Testis (tissue), 2 donors: Measurements from ENCODE around the gene PIEZO2.

Experiments used
- POLR2A ChIP-seq: fragments of 450-650 bp; IDR thresholded peaks from one replicate; pipeline ENCODE4 v1.6.1; 2017; ENCODE audit warnings: antibody characterized with exemption, mild to moderate bottlenecking, moderate library complexity
- TF ChIP-seq, protein P1 (sequence below), 3 experiments: fragments of 450-650 bp in 2 of 3; fragments of 200-600 bp in 1 of 3; sonication (generic) in 1 of 3; IDR thresholded peaks; one replicate each; pipeline ENCODE4 v1.5.1; 2016 to 2019; ENCODE audit warnings: antibody characterized with exemption in 3 of 3, mild to moderate bottlenecking in 2 of 3, moderate library complexity in 1 of 3

DNA sequence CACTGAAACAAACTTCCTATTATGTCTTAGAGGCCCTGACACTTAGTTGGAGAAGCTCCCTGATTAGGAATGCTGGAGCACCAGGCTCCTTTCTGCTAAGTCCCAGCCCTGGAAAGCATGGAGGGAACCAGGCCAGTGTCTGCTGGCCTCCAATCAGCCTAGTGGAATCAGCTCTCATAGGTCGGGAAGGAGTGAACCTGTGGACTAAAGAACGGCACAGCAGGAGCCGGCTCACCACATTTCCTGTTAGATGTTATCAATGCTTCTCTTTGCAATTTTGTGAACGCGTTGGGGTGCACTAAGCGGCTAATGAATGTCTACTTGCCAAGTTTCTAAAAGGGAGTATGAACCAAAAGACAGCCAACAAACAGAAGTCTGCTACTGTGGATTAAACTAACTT, 326.9 kb downstream of the PIEZO2 start:
- TF ChIP-seq POLR2A, result no peak
- TF ChIP-seq, protein P1, sequence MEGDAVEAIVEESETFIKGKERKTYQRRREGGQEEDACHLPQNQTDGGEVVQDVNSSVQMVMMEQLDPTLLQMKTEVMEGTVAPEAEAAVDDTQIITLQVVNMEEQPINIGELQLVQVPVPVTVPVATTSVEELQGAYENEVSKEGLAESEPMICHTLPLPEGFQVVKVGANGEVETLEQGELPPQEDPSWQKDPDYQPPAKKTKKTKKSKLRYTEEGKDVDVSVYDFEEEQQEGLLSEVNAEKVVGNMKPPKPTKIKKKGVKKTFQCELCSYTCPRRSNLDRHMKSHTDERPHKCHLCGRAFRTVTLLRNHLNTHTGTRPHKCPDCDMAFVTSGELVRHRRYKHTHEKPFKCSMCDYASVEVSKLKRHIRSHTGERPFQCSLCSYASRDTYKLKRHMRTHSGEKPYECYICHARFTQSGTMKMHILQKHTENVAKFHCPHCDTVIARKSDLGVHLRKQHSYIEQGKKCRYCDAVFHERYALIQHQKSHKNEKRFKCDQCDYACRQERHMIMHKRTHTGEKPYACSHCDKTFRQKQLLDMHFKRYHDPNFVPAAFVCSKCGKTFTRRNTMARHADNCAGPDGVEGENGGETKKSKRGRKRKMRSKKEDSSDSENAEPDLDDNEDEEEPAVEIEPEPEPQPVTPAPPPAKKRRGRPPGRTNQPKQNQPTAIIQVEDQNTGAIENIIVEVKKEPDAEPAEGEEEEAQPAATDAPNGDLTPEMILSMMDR (IDR thresholded peaks at IDR 0.05), result no peak
